HG03521 (cell line): Measurements from ENCODE around the gene KCNH4.
"Not testable (repeated sequence)": the region's sequence is repeated elsewhere in the genome, so short reads cannot be mapped to it uniquely, and the experiment has no call there.

ENCODE experiments used
- ATAC-seq: cut with Tn5 transposase; IDR thresholded peaks from one replicate; pipeline ENCODE4 v1.9.1; 2021; ENCODE audit warnings: mild to moderate bottlenecking, moderate library complexity; ENCODE audit not compliant: unreplicated experiment

KCNH4 gene

GRCh38 chr17:42180922-42181850, at the start of gene KCNH4:
Gene KCNH4 (minus strand): TSS chr17:42181142. CDS start chr17:42180945, 197 bp downstream.
- ATAC-seq, result peak; percentile 39

GRCh38 chr17:42230225-42230624, 49.3 kb upstream of the KCNH4 start:
- ATAC-seq, result no peak

- no peak for ATAC-seq
Observed at GRCh38 chr17:42227849-42228700, 47.1 kb upstream of the KCNH4 start.

GRCh38 chr17:42225646-42226045, 44.7 kb upstream of the KCNH4 start:
- ATAC-seq, result no peak

GRCh38 chr17:42224651-42225050, 43.7 kb upstream of the KCNH4 start:
- no peak for ATAC-seq

- ATAC-seq, result no peak
Observed at GRCh38 chr17:42221886-42222745, 41.2 kb upstream of the KCNH4 start.

GRCh38 chr17:42219280-42219679, 38.3 kb upstream of the KCNH4 start:
- not testable (repeated sequence) for ATAC-seq

- no peak for ATAC-seq
Observed at GRCh38 chr17:42214156-42214555, 33.2 kb upstream of the KCNH4 start.

GRCh38 chr17:42212382-42212781, 31.4 kb upstream of the KCNH4 start:
- ATAC-seq, result no peak

GRCh38 chr17:42211921-42212341, 31.0 kb upstream of the KCNH4 start:
- not testable (repeated sequence) for ATAC-seq

- no peak for ATAC-seq
Observed at GRCh38 chr17:42210046-42210445, 29.1 kb upstream of the KCNH4 start.

- ATAC-seq, result not testable (repeated sequence)
Observed at GRCh38 chr17:42206153-42206612, 25.2 kb upstream of the KCNH4 start.

GRCh38 chr17:42203354-42203753, 22.4 kb upstream of the KCNH4 start:
- no peak for ATAC-seq

GRCh38 chr17:42202696-42203095, 21.8 kb upstream of the KCNH4 start:
- no peak for ATAC-seq

- ATAC-seq, result no peak
Observed at GRCh38 chr17:42202159-42202558, 21.2 kb upstream of the KCNH4 start.

GRCh38 chr17:42201458-42201772, 20.5 kb upstream of the KCNH4 start:
- no peak for ATAC-seq

GRCh38 chr17:42200706-42201457, 19.9 kb upstream of the KCNH4 start:
- no peak for ATAC-seq

- ATAC-seq, result no peak
Observed at GRCh38 chr17:42199416-42200011, 18.6 kb upstream of the KCNH4 start.

- no peak for ATAC-seq
Observed at GRCh38 chr17:42198897-42199296, 18.0 kb upstream of the KCNH4 start.
